H1 (cell line): ENCODE data around the gene MPHOSPH8.

Experiments
- CEBPB ChIP-seq: IDR thresholded peaks from 2 replicates; pipeline ENCODE4 v1.6.1; 2012; ENCODE audit warnings: low read depth, low read length
- CREB1 ChIP-seq: IDR thresholded peaks from 2 replicates; pipeline ENCODE4 v1.6.1; 2012; ENCODE audit warnings: inconsistent platforms
- CTCF ChIP-seq, 3 experiments: IDR thresholded peaks; 1 replicate in 2 of 3; 2 replicates in 1 of 3; pipeline versions ENCODE4 v1.5.1 to v1.6.1; 2011; ENCODE audit warnings: low read length in 3 of 3, mild to moderate bottlenecking in 3 of 3, inconsistent platforms in 2 of 3, low read depth in 1 of 3, moderate library complexity in 1 of 3; ENCODE audit not compliant: insufficient read depth in 1 of 3; ENCODE audit errors: control extremely low read depth in 1 of 3
- EP300 ChIP-seq, 2 experiments: IDR thresholded peaks; 1 replicate in 1 of 2; 2 replicates in 1 of 2; pipeline ENCODE4 v1.6.1; 2011 to 2012; ENCODE audit warnings: low read depth in 2 of 2, low read length in 2 of 2, mild to moderate bottlenecking in 2 of 2, borderline replicate concordance in 1 of 2, inconsistent platforms in 1 of 2, moderate library complexity in 1 of 2
- EZH2 ChIP-seq: fragments of 200-600 bp; sonication (generic); IDR thresholded peaks from 2 replicates; pipeline ENCODE4 v1.7.1; 2012; ENCODE audit warnings: low read depth, mild to moderate bottlenecking, moderate library complexity, low read length, inconsistent platforms; ENCODE audit not compliant: severe bottlenecking
- HDAC6 ChIP-seq: IDR thresholded peaks from one replicate; pipeline ENCODE4 v1.7.1; 2012; ENCODE audit warnings: low read depth, mild to moderate bottlenecking, inconsistent platforms, low read length, moderate library complexity
- KDM1A ChIP-seq: fragments of 200-600, 300-600 bp; sonication (generic); IDR thresholded peaks from 2 replicates; pipeline ENCODE4 v1.7.1; 2016; ENCODE audit warnings: mild to moderate bottlenecking, low read length, borderline replicate concordance
- MAFK ChIP-seq: IDR thresholded peaks from 2 replicates; pipeline ENCODE4 v1.6.1; 2012; ENCODE audit warnings: low read depth, mild to moderate bottlenecking, improper control_type of control experiment, low read length
- PHF8 ChIP-seq: fragments of 200-600 bp; sonication (generic); conservative IDR thresholded peaks from 2 replicates; pipeline ENCODE4 v1.7.1; 2012; ENCODE audit warnings: low read depth, mild to moderate bottlenecking, inconsistent platforms, low read length, moderate library complexity
- POLR2A ChIP-seq, 2 experiments: IDR thresholded peaks; 1 replicate in 1 of 2; 2 replicates in 1 of 2; pipeline ENCODE4 v1.6.1; 2011; ENCODE audit warnings: low read depth in 2 of 2, low read length in 2 of 2, mild to moderate bottlenecking in 2 of 2; ENCODE audit errors: control extremely low read depth in 1 of 2
- SP1 ChIP-seq: IDR thresholded peaks from 2 replicates; pipeline ENCODE4 v1.6.1; 2011; ENCODE audit warnings: low read depth, low read length
- SP2 ChIP-seq: IDR thresholded peaks from 2 replicates; pipeline ENCODE4 v1.6.1; 2012; ENCODE audit warnings: mild to moderate bottlenecking, low read length, inconsistent platforms
- TBP ChIP-seq: IDR thresholded peaks from 2 replicates; pipeline ENCODE4 v1.6.1; 2011; ENCODE audit warnings: low read depth, low read length, improper control_type of control experiment

GRCh38 chr13:19586904-19587634, 46.4 kb upstream of the MPHOSPH8 start:
- TF ChIP-seq MAFK (no peak), SP2 (no peak), CEBPB (no peak), TBP (no peak), EZH2 (no peak), HDAC6 (no peak), CTCF (IDR thresholded peaks at IDR 0.05; ENCODE audit: control extremely low read depth in 1 of 3, insufficient read depth in 1 of 3, low read depth in 1 of 3, low read length in 3 of 3) (no peak), KDM1A (no peak), SP1 (no peak), POLR2A (IDR thresholded peaks at IDR 0.05; ENCODE audit: control extremely low read depth in 1 of 2, low read depth in 2 of 2, low read length in 2 of 2) (no peak), PHF8 (no peak), CREB1 (no peak), EP300 (IDR thresholded peaks at IDR 0.05; ENCODE audit: borderline replicate concordance in 1 of 2, low read depth in 2 of 2, low read length in 2 of 2) (no peak)
